HCT116 (cell line): Measurements from ENCODE around the gene MBLAC1.

ENCODE experiments used
- CTCF ChIP-seq, 3 experiments: fragments of 200-600 bp in 1 of 3; sonication (generic) in 1 of 3; IDR thresholded peaks in 2 of 3; conservative IDR thresholded peaks in 1 of 3; 2 replicates each; pipeline ENCODE4 v1.5.1; 2012 to 2017; ENCODE audit warnings: low read depth in 2 of 3, low read length in 2 of 3, antibody characterized with exemption in 1 of 3, borderline replicate concordance in 1 of 3, control low read depth in 1 of 3, mild to moderate bottlenecking in 1 of 3, mixed read lengths in 1 of 3, mixed run types in 1 of 3, moderate library complexity in 1 of 3; ENCODE audit not compliant: insufficient read depth in 1 of 3
- EZH2 ChIP-seq: fragments of 200-600 bp; sonication (generic); IDR thresholded peaks from 2 replicates; pipeline ENCODE4 v1.6.1; 2017; ENCODE audit warnings: antibody characterized with exemption, mixed run types
- POLR2A ChIP-seq: IDR thresholded peaks from 2 replicates; pipeline ENCODE4 v1.7.0; 2011; ENCODE audit warnings: borderline replicate concordance; ENCODE audit not compliant: insufficient read depth, insufficient read length; ENCODE audit errors: extremely low read depth
- SIN3A ChIP-seq: IDR thresholded peaks from 2 replicates; pipeline ENCODE4 v1.6.1; 2012; ENCODE audit warnings: low read depth
- YY1 ChIP-seq: IDR thresholded peaks from 2 replicates; pipeline ENCODE4 v1.6.1; 2011; ENCODE audit warnings: low read length, low read depth, moderate library complexity, mild to moderate bottlenecking; ENCODE audit not compliant: insufficient replicate concordance; ENCODE audit errors: extremely low read depth

DNA sequence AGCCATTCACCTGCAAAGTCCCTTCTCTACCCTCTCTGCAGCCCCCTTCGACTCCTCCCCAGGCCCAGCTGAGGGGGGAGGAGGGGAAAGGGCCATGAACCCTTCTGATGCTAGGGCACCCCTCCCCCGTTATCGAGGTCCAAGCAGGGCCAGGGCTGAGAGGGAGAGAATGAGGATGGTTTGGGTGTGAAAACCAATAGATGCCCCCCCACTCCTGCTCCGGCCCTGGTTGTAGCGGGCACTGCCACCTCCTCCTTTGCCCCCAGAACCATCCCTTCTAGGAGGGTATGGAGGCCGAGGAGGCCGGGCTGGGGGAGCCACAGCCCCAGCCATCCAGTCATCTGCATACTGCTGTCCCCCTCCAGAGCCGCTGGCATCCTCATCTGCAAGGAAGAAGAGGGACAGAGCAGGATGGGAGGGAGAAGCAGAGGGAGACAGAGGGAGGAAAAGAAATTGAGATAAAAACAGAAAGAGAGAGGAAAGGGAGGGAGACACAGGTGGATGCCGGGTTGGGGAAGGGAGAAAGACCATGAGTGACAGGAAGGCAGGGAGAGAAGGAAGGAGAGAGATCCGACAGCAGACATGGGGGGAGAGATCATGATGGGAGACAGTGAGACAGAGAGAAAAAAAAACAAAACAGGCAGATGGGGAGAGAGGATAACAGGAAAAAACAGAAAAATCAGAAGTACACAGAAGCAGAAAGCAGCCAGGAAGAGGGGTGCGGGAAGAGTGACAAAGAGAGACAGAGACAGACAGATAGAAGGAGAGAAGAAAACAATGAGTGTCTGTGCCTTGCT lies 43.5 kb downstream of the MBLAC1 start:
- TF ChIP-seq SIN3A (no peak), CTCF (IDR thresholded peaks at IDR 0.05 in 2 of 3, conservative IDR thresholded peaks at IDR 0.05 in 1 of 3; ENCODE audit: borderline replicate concordance in 1 of 3, insufficient read depth in 1 of 3, low read depth in 2 of 3, low read length in 2 of 3) (no peak), EZH2 (no peak), POLR2A (no peak), YY1 (no peak)
